SH-SY5Y (cell line): ENCODE measurements around the gene FOXK2.

ENCODE experiments used
- GATA2 ChIP-seq: IDR thresholded peaks from 2 replicates; pipeline ENCODE4 v1.6.1; 2011; ENCODE audit warnings: mild to moderate bottlenecking, low read depth, low read length
- GATA3 ChIP-seq: IDR thresholded peaks from 2 replicates; pipeline ENCODE4 v1.6.1; 2011; ENCODE audit warnings: low read depth, mild to moderate bottlenecking, low read length, moderate library complexity

- TF ChIP-seq GATA2 (no peak), GATA3 (no peak)
Measured at GRCh38 chr17:82569621-82570020, 50.1 kb downstream of the FOXK2 start.
